Fibroblast of skin of left biceps (primary cell): ENCODE data around the gene TBC1D9.
"Not testable (repeated sequence)": the region's sequence is repeated elsewhere in the genome, so short reads cannot be mapped to it uniquely, and the experiment has no call there.

ENCODE experiments used
- DNase-seq, 2 experiments: peaks; one replicate each; pipeline ENCODE4 v3.0.0-alpha.2; 2013; ENCODE audit warnings: low read depth in 2 of 2

The TBC1D9 gene

DNA sequence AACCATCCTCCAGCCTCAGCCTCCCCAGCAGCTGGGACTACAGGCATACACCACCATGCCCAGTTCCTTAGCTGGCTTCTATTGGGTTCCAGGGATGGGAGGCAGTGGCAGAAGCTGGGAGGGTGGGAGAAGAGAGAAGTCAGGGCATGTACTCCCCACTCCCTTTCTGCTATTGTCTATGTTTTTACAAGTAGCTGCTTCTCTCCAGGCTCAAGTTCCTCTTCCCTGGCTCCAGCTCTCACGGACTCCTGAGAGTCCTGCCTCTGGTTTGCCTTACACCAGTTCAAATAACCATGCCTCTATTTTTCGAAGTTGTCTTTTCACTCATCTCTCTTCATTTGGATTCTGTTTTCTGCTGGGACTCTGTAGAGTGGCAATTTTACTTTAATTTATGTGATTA is 2.9 kb downstream of the TBC1D9 start:
- DNase-seq = no peak

DNA sequence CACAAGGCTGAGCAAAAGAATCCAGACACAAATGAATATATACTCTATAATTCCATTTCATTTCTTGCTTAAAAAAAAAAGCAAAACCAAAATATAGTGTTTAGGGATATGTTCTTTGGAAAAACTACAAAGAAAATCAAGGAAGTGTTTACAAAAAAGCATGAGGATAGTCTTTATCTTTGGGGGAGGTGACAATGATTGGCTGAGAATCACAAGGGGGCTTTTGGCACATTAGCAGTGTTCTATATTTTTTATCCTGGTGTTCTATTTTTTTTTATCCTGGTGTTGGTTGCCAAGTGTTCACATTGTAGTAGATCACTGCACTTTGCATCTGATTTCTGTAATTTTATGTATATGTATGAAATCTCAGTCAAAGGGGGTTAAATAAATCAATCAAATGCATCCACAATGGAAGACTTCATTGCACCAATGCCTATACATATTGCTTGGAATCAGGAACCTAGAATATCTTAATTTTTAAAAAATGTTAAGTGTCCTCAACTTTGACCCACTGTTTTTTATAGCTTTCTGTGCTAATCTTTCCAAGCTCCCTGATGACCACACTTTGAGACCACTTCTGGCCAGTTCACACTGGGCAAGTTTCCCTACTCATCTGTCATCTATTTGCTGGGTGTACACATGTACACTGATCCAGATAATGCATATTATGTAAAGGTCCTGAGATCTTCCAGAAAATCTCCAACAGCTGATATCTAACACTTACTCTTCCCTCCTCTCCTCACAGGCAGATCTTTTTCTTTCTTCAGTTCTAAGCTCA is 3.7 kb downstream of the TBC1D9 start:
- no peak for DNase-seq

DNA sequence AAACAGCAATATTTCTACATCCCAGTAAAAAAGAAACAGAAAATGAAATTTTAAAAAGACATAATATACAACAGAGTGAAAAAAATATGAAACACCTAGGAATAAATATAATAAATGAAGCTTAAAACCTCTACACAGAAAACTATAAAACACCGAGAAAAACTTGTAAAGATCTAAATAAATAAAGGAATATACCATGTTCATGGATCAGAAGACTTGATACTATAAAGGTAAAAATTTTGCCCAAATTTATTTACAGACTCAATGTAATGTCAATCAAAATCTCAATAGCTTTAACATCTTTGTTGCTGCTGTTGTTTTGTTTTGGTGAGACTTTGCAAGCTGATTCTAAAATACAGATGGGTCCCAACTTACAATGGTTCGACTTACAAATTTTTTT is 5.7 kb downstream of the TBC1D9 start:
- DNase-seq = no peak

DNA sequence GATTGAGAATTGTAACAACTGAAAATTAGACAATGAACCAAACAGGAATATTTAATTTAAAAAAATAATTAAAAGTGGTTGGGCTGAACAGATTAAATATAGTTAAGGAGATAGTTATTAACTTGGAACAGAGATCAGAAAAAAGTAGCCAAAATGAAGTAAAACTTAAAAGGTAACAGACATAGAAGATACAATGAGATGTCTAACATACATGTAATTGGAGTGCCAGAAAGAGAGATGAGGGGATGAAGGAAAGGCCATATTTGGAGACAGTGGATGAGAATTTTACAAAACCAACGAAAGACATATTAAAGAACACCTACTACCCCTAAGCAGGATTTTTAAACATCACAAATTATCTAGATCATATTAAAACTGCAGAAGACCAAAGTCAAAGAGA is 8.0 kb downstream of the TBC1D9 start:
- DNase-seq = no peak

DNA sequence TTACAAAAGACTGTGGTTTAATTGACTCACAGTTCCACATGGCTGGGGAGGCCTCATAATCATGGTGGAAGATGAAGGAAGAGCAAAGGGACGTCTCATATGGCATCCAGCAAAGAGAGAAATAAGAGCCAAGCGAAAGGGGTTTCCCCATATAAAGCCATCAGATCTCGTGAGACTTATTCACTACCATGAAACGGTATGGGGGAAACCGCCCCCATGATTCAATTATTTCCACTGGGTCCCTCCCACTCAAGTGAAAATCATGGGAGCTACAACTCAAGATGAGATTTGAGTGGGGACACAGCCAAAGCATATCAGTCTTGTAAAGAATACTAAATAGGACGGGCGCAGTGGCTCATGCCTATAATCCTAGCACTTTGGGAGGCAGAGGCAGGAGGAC is 9.6 kb downstream of the TBC1D9 start:
- DNase-seq = not testable (repeated sequence)

DNA sequence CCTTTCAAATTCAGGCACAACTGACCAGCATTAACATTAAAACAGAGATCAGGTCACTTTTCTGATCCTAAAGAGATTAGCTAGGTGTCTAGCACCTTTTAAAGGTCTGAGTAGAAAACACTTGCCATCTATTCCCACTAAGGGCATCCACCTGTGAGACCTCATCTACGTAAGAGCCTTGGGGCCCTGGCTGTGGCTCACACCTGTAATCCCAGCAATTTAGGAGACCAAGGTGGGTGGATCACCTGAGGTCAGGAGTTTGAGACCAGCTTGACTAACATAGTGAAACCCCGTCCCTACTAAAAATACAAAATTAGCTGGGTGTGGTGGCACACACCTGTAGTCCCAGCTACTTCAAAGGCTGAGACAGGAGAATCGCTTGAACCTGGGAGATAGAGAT is 11.8 kb downstream of the TBC1D9 start:
- no peak for DNase-seq

DNA sequence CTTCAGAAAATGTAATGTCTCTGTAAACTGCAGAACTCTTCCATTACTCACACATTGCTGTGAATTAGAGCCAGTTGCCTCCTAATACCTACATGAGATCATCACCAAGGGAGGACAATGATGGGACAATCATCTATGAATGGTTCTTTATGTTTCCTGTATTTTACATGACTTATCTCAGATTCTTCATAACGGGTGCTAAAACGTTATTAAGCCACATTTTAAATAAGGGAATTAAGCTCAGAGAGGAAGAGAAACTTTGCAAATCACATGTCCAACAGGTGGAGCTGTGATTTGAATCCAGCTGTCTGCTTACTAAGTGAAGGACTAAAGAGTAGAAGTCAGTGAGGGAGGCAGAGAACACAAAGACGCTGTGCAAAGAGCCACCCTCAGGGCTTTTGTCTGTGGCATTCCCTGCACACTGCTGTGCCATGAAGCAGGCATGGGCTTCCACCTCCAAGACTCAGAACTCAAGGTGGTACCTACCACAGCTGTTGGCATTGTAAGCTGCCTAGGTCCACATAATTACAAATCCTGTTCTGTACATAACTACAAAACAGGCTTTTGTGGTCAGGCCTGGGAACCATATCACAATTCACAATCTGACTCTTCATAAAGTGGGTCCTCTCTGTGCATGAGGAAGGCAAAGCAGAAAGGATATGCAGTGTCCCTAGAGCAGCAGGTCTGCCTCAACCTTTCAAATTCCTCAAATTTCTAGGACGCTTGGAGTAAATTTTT is 12.8 kb downstream of the TBC1D9 start:
- no peak for DNase-seq

DNA sequence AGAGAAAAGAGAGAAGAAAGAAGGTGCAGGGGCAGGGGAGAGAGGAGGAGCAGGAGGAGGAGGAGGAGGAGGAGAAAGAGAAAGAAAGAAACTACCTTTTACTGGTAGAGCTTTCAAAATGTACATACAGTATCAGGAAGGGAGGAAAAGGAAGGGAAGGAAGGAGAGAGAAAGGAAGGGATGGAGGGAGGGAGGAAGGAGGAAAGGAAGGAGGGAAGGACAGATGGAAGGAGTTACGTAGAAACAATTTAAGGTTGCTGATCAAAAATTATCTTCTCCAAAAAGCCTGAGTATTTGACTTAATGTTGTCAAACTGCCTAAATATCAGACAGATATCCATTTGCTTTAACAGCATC is 13.4 kb downstream of the TBC1D9 start:
- DNase-seq = no peak

DNA sequence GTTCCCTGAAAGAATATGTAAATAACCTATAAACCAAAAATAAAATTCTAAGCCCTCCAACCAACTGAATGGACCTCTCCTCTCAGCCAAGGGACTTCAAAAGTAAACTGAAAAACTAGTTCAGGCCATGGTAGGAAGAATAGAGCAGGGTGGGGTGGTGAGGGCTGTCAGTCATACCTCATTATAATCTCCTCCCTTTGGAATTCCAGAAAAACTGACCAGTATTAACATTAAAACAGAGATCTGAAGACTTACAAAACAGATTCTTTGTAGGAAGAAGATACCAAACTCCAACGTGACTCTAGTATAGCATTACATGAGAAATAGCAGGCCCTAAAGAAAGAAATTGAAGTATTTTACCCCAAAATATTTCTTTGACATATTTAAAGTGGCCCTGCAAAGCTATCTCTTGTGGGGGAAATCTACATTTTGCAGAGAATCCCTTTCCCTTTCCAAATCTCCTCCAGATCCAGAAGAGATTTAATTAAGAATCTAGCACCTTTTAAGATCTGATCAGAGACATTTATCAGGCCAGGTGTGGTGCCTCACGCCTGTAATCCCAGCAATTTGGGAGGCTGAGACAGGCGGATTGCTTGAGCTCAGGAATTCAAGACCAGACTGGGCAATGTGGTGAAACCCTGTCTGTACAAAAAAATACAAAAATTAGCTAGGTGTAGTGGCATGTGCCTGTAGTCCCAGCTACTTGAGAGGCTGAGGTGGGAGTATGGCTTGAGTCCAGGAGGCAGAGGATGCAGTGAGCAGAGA is 15.1 kb downstream of the TBC1D9 start:
- DNase-seq = no peak

DNA sequence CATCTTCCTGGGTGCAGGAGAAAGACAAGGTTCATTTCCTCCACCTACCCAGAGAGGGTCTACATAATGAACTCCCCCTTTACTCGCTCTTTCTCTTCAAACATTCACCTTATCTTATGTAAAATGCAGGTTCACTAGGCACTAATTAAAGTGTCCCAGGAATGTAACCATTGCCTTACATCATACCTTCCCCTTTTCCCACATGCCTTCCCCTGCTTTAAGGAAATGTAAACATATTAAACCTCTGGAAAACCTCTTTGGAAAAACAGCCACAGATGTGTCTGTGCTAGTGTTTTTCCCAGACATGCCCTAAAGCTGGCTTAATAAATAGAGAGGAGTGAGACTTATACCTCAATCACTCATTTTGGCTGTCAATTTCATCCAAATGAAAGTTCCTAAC is 15.8 kb downstream of the TBC1D9 start:
- no peak for DNase-seq

DNA sequence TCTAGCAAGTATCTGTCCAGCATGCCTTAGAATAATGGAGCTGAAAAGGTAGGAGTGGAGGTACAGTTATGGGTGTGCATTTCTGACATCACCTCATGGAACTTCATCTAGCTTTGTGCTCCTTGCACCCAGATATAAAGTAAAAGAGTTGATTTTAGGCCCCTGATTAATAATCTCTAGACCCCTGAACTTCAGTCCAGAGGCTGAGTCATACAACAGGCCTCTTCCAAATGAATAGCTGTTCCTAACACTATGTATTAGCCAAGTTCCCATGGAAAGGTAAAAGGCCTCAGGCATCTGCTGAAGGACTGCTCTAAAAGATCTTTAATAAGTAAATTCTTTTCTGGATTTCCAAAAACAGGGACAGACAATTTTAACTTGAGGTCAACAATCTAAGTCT is 16.2 kb downstream of the TBC1D9 start:
- no peak for DNase-seq

DNA sequence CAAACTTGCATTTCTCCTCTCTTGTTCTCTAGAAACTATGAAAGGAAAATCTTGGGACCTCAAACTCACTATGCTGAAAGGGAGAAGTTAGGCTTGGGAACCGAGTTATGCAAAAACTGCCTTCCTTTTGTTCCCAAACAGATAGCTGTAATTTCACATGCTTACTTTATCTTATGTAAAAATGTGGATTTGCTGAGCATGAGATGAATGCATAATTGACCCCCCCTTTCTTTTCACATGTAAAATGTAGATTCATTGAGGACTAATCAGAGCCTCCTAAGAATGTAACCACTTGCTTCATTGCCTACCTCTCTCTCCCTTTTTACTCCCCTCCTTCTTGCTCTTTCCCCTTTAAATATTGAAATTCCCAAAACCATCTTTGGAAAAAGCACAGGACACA is 18.0 kb downstream of the TBC1D9 start:
- DNase-seq = no peak

DNA sequence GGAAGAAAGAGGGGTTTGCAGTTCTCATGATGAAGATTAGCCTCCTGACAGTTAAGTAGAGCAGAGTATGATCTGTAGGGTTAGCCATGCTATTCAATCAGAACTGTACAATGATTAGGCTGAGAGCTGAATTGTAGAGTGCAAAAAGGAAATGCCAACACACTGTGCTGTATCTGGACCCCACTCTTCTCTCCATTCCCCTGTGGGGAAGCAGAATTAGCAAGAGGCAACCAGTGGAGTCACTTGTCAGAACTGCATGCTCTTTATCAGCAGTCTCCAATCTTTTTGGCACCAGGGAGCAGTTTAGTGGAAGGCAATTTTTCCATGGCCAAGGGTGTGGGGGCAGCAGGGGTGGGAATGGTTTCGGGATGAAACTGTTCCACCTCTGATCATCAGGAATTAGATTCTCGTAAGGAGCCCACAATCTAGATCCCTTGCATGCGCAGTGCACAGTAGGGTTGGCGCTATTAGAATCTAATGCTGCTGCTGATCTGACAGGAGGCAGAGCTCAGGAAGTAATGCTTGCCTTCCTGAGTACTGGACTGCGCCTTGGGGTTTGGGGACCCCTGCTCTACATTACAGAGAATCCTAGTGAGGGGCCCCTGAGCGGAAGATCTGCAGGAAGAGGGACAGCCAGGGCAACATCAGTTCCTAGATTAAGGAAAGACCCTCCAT is 19.4 kb downstream of the TBC1D9 start:
- DNase-seq = no peak

DNA sequence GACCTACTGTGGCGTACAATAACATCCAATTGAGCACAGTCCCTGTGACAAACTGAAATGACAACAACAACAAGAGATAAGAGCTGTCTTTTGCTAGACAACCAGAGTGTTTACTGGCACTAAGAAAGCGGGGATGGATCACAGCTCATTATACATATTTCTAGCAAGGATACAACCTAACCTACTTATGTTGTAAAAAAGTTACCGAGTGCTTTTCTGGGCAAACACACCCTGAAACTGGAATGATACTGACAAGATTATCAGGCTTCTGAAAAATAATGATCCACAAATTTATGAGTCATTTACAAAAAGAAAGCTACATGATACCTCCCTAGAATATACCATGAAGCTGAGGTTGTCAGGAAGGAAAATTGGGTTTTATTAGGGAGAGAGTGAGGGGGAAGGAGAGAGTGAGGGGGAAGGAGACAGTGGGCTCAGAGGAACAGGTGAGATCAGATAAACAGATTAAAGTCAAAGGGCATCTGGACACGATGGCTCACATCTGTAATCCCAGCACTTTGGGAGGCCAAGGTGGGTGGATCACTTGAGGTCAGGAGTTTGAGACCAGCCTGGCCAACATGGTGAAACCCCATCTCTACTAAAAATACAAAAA is 20.3 kb downstream of the TBC1D9 start:
- DNase-seq = no peak

DNA sequence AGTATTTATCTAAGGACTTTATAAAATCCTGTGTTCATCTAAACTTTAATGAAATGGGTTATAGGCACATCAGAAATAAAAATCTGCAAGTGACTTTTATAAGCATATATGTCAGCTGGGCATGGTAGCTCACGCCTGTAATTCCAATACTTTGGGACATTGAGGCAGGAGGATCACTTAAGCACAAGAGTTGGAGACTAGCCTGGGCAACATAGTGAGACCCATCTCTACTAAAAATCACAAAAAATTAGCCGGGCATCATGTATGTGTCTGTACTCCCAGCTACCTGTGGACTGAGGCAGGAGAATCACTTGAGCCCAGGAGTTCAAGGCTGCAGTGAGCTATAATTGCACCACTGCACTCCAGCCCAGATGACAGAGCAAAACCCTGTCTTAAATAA is 20.9 kb downstream of the TBC1D9 start:
- DNase-seq = no peak

DNA sequence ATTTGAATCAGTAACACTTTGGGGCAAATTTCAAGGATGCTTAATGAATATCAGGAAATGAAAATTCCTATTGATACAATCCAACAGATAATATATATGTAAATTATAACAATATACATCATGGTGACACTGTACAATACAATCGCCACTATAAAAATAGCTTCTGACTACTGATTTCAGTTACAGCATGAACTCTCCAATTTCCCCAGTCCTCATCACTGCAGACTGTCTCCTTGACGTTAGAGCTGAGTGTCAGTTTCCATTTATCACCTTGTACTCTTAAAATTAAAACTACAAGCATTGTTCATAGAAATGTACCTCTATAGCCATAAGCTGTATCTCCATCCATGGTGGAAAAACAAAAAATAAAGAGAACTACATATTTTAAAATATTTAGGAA is 23.4 kb downstream of the TBC1D9 start:
- no peak for DNase-seq

DNA sequence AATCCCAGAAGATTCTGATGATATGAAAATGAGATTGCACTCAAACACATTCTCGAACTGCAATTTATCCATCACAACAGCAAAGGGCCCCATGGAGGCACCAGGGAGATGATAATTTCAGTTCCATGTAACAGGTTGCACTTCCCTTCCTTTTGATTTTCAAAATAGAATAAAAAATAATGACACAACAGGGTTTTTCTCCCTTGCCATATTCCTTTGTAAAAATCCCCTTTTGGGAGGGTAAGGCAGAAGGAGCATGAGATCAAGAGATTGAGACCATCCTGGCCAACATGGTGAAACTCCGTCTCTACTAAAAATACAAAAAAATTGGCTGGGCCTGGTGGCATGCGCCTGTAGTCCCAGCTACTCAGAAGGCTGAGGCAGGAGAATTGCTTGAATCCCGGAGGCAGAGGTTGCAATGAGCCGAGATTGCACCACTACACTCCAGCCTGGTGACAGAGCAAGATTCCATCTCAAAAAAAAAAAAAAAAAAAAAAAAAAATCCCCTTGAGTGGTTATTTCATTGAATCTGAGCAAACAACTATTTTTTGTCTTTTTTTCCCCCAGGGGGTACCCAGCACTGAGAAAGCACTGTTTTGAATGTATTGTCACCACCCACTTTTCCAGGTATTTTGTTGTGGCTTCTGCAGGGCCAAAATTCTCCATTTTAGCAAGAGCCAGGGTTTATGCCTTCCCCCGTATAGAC is 26.7 kb downstream of the TBC1D9 start:
- DNase-seq = no peak

DNA sequence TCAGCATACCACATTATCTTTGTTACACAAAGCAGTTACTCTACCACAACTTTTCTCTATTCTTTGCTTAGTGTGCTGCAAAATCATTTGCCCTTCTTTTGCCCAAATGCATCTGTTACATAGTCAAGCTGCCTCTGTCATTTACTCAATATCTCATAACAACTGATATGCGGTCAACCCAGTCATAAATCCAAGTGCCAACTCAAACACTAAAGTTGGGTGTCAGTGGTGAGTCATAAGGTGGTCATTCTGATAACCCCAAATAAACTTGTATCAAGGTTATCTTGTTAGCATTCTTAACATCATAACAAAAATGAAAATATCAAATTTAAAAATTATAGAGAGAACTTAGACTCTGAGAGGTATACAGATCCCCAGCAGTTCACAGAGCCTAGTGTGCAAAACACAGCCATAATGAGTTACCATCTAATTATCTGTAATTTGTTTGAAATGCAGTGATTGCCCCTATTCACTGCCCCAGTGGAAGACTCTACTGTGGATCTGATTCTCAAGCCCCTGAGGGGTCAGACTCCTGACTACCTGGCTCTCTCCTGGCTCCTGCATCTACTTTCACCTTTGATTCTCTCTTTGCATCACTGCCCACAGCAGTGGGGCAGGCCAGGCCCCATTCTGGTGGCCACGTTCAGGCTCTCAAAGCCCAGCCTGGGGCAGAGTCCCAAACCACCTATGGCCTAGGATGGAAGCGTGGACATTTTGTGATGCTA is 29.2 kb downstream of the TBC1D9 start:
- DNase-seq = no peak

DNA sequence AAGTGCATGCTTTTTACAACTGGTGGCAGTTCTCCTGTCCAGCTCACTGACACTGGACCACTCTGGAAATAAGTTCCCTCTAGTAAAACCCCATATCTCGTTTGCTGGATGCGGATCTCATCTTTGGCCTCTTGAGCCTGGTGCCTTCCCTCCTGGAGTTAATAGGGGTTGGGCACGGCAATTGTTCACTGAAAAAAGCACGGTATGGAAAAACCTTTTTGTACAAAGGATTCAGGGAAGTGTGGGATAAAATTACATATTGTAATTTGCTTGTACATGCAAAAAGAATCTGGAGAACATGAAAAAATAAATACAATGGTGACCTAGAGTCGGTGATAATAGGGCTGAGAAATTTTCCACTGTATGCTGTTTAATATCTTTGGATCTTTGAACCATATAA is 30.6 kb downstream of the TBC1D9 start:
- no peak for DNase-seq

DNA sequence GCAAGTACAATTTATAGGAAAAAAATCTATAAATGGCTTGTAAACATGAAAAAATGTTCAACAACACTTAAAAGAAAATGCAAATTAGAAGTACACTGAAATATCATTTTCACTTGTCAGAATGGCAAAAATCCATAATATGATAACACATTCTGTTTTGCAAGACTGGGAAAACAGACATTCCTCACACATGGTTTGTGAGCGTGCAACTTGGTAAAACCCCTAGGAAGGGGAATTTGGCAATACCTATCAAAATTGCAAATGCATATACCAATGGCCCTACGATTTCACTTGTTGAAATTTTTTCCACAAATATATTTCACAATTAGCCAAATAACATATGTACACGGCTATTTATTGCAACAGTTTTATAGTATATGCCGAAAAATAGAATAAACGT is 31.4 kb downstream of the TBC1D9 start:
- no peak for DNase-seq
